HG03064 (cell line): ENCODE measurements around the gene GOLGA6L2.
"Not testable (repeated sequence)": the region's sequence is repeated elsewhere in the genome, so short reads cannot be mapped to it uniquely, and the experiment has no call there.

ENCODE experiments used
- ATAC-seq: cut with Tn5 transposase; IDR thresholded peaks from one replicate; pipeline ENCODE4 v1.9.1; 2021; ENCODE audit warnings: low read depth; ENCODE audit not compliant: unreplicated experiment

The GOLGA6L2 gene

GRCh38 chr15:23447107-23447500, at the start of gene GOLGA6L2:
GOLGA6L2 (minus strand) TSS chr15:23447243; CDS start chr15:23447181, 62 bp downstream.
- no peak for ATAC-seq

- ATAC-seq = no peak
Observed at GRCh38 chr15:23484870-23485269, 37.8 kb upstream of the GOLGA6L2 start.

GRCh38 chr15:23483821-23484299, 36.8 kb upstream of the GOLGA6L2 start:
- no peak for ATAC-seq

- ATAC-seq = no peak
Observed at GRCh38 chr15:23482764-23483489, 35.9 kb upstream of the GOLGA6L2 start.

GRCh38 chr15:23482228-23482627, 35.2 kb upstream of the GOLGA6L2 start:
- ATAC-seq = no peak

GRCh38 chr15:23477920-23478319, 30.9 kb upstream of the GOLGA6L2 start:
- no peak for ATAC-seq

- no peak for ATAC-seq
Observed at GRCh38 chr15:23472678-23473077, 25.6 kb upstream of the GOLGA6L2 start.

GRCh38 chr15:23472033-23472432, 25.0 kb upstream of the GOLGA6L2 start:
- ATAC-seq = no peak

GRCh38 chr15:23467110-23467600, 20.1 kb upstream of the GOLGA6L2 start:
- no peak for ATAC-seq

- ATAC-seq = no peak
Observed at GRCh38 chr15:23457890-23458289, 10.8 kb upstream of the GOLGA6L2 start.

GRCh38 chr15:23446215-23447106, 582 bp downstream of the GOLGA6L2 start:
- no peak for ATAC-seq

GRCh38 chr15:23444269-23444668, 2.8 kb downstream of the GOLGA6L2 start:
- ATAC-seq = no peak

GRCh38 chr15:23441204-23441603, 5.8 kb downstream of the GOLGA6L2 start:
- ATAC-seq = no peak

GRCh38 chr15:23440596-23440995, 6.4 kb downstream of the GOLGA6L2 start:
- no peak for ATAC-seq

- no peak for ATAC-seq
Observed at GRCh38 chr15:23439513-23439912, 7.5 kb downstream of the GOLGA6L2 start.

- no peak for ATAC-seq
Observed at GRCh38 chr15:23438816-23439466, 8.1 kb downstream of the GOLGA6L2 start.

- no peak for ATAC-seq
Observed at GRCh38 chr15:23437673-23438072, 9.4 kb downstream of the GOLGA6L2 start.

GRCh38 chr15:23437146-23437545, 9.9 kb downstream of the GOLGA6L2 start:
- ATAC-seq = no peak

- no peak for ATAC-seq
Observed at GRCh38 chr15:23436421-23436820, 10.6 kb downstream of the GOLGA6L2 start.

- ATAC-seq = not testable (repeated sequence)
Observed at GRCh38 chr15:23434699-23435098, 12.3 kb downstream of the GOLGA6L2 start.

- not testable (repeated sequence) for ATAC-seq
Observed at GRCh38 chr15:23425327-23425726, 21.7 kb downstream of the GOLGA6L2 start.
